ENCODE results near the gene KHDC1.
"Not testable (repeated sequence)": the region's sequence is repeated elsewhere in the genome, so short reads cannot be mapped to it uniquely, and the experiment has no call there.

The KHDC1 gene

DNA sequence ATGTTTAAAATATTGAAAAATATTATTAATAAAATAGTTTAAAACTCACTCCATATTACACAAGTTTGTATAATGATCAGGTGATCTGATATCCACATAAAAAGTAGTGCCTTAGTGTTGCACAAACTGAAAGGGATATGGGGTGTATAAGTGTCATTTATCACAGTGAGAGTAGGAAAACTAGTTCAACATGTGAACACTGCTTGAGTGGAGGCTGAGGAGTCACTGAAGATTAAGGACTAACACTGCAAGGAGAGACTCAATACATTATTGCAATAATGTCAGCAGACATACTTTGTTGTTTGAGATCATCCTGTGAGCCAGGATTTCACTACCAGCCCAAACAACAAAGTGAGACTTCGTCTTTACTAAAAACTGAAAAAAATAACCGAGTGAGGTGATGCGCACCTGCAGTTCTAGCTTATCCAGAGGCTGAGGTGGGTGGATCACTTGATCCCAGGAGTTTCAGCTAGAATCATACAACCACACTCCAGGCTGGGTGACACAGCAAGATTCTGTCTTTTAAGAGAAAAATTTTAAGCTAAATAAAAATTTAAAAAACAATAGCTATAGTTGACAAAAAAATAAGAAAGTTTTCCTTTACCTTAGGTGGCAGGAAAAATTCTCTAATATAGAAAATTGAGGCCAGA, 35.3 kb downstream of the KHDC1 start:
- DNase-seq, result no peak

DNA sequence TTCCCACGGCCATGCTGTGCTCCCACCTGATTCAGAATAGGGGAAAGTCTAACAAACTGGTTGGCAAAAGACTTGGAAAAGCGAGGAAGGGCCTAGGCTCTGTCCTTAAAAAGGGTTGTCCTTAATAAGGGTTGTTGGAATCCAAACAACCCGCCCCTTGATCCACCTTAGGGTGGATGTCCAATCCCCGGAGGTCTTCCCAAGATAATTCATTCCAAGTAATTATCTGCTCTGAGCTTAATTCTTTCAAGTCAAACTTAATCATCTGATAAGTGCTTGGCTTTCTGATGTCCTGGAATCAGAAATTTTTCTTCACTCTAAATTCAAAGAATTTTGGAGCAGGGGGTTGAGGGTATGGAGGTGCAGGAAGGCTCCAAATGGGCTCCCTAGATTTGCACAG, 37.6 kb downstream of the KHDC1 start, which contains the start of gene KHDC1L:
TSS of gene KHDC1L (minus strand) at position 101 of the 400 bp plus-strand sequence. CDS start at position 13, 88 bp downstream.
- ATAC-seq (no peak), DNase-seq (no peak)
- H3K27ac Mint-ChIP-seq, result no peak within 1 kb of the TSS
- peaks cover 5% of the 10 kb centered on the region for H3K4me1 Mint-ChIP-seq
- no peaks in the 10 kb centered on the region for H3K9me3 Mint-ChIP-seq
- H3K27me3 Mint-ChIP-seq, result no peaks in the 10 kb centered on the region
- H3K4me3 Mint-ChIP-seq, result no peak within 1 kb of the TSS
- H3K36me3 Mint-ChIP-seq (ENCODE audit: low read depth), result no peaks in the 10 kb centered on the region

More for the DNA sequence above, 35.3 kb downstream of the KHDC1 start:
- no peaks in the 10 kb centered on the region for H3K36me3 Mint-ChIP-seq (ENCODE audit: low read depth)
- no peak overlapping the region for H3K27ac Mint-ChIP-seq
- no peaks in the 10 kb centered on the region for H3K27me3 Mint-ChIP-seq
- H3K9me3 Mint-ChIP-seq, result no peaks in the 10 kb centered on the region
- H3K4me1 Mint-ChIP-seq, result peaks cover 5% of the 10 kb centered on the region
- ATAC-seq, result no peak
- no peak overlapping the region for H3K4me3 Mint-ChIP-seq

DNA sequence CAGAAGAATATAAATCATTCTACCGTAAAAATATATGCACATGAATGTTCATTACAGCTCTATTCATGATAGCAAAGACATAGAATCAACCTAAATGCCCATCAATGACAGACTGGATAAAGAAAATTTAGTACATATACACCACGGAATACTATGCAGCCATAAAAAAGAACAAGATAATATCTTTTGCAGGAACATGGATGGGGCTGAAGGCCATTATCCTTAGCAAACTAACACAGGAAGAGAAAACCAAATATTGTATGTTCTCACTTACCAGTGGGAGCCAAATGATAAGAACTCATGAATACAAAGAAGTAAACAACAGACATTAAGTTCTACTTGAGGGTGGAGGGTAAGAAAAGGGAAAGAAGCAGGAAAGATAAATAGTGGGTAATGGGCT, 46.1 kb downstream of the KHDC1 start:
- Mint-ChIP-seq H3K4me3 (no peak overlapping the region), H3K4me1 (no peaks in the 10 kb centered on the region), H3K27ac (no peak overlapping the region), H3K9me3 (no peaks in the 10 kb centered on the region), H3K27me3 (no peaks in the 10 kb centered on the region), H3K36me3 (ENCODE audit: low read depth) (no peaks in the 10 kb centered on the region)
- no peak for ATAC-seq
- DNase-seq, result no peak

DNA sequence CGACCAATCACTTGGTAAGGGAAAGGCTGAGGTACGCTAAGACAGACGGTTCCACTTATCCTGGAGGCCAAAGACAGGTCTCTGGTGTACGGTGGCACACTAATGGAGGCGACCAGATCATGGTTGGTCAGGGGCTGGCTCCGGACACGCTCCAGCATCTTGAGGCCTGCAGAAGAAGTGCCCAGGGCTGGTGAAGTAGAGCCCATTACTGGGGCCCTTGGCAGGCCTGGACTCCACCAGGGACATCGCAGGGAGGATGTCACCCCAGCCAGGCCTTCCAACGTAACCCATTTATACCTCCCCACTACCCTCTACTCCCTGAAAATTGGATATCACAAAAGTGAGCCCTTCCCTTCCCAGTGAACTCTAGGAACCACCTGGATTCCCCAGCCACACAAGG, 53.9 kb downstream of the KHDC1 start:
- Mint-ChIP-seq H3K27ac (no peak overlapping the region), H3K36me3 (ENCODE audit: low read depth) (no peaks in the 10 kb centered on the region), H3K4me3 (no peak overlapping the region), H3K4me1 (no peaks in the 10 kb centered on the region), H3K27me3 (peaks cover 4% of the 10 kb centered on the region), H3K9me3 (no peaks in the 10 kb centered on the region)
- no peak for ATAC-seq
- DNase-seq, result no peak

DNA sequence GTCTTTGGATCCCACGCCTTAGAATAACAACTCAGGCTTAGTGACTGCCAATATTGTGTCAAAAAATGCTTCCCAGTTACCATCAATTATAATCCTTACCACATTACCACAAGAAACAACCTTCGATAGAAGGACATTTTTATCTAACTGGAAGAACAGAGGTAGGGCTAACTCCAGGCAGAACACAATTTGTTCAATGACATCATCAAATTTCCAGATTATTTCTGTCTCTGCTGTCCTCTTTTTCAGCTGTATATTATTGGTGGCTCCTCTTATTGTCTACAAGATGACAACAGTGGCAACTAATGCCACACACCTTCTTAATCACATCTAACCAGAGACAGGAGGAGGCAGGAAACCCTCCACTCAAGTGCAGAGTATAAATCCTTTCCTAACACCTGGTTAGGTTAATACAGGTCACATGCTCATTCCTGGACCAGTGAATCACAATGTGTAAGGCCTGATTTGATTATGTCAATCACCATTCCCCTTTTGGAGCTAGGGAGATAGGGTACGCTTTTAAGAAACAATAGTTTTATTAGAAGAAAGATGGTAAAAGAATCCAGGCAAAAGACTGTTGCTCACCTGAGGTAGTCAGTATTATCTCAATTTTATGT, 55.7 kb downstream of the KHDC1 start:
- no peak for ATAC-seq
- H3K9me3 Mint-ChIP-seq, result no peaks in the 10 kb centered on the region
- H3K4me3 Mint-ChIP-seq, result no peak overlapping the region
- H3K27me3 Mint-ChIP-seq, result peaks cover 4% of the 10 kb centered on the region
- no peaks in the 10 kb centered on the region for H3K4me1 Mint-ChIP-seq
- no peak overlapping the region for H3K27ac Mint-ChIP-seq
- no peak for DNase-seq
- H3K36me3 Mint-ChIP-seq (ENCODE audit: low read depth), result no peaks in the 10 kb centered on the region

DNA sequence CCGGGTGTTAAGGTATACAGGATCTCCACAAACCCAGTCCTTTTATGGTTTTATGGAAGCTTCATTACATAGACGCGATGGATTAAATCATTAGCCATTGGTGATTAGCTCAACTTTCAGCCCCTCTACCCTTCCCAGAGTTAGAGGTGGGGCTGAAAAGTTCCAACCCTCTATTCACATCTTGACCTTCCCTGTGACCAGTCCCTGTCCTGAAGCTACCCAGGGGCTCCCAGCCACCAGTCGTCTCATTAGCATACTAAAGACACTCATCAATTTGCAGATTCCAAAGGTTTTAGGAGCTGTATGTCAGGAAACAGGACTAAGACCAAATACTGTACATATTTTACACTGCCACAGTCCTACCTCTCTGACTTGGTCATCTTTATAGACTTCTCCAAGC, 58.7 kb downstream of the KHDC1 start:
- Mint-ChIP-seq H3K9me3 (no peaks in the 10 kb centered on the region), H3K27ac (no peak overlapping the region)
- ATAC-seq, result no peak

DNA sequence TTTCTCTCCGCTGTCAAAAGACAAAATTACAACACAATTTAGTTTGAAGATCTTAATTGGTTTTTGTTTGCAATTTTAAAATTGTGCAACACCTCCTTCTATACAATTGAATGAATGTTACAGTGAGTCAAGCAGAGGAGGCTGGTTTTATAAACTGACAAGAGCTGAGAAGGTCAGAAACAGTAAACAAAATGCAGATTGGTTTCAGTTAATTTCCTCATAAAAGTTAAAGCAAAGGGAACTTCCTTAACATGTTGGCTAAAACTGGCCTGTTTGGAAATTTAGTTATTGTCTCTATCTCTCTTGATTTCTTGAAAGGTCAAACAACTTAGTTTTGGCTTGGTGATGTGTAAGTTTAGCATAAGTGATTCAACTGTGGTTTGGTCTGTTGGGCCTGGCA, 59.9 kb downstream of the KHDC1 start:
- no peak overlapping the region for H3K4me3 Mint-ChIP-seq
- no peak for DNase-seq
- no peak overlapping the region for H3K27ac Mint-ChIP-seq
- H3K27me3 Mint-ChIP-seq, result peaks cover 4% of the 10 kb centered on the region
- H3K4me1 Mint-ChIP-seq, result no peaks in the 10 kb centered on the region
- ATAC-seq, result no peak
- no peaks in the 10 kb centered on the region for H3K36me3 Mint-ChIP-seq (ENCODE audit: low read depth)
- no peaks in the 10 kb centered on the region for H3K9me3 Mint-ChIP-seq

More for the DNA sequence above, 58.7 kb downstream of the KHDC1 start:
- H3K36me3 Mint-ChIP-seq (ENCODE audit: low read depth), result no peaks in the 10 kb centered on the region
- no peak for DNase-seq
- no peaks in the 10 kb centered on the region for H3K4me1 Mint-ChIP-seq
- H3K4me3 Mint-ChIP-seq, result no peak overlapping the region
- peaks cover 4% of the 10 kb centered on the region for H3K27me3 Mint-ChIP-seq

DNA sequence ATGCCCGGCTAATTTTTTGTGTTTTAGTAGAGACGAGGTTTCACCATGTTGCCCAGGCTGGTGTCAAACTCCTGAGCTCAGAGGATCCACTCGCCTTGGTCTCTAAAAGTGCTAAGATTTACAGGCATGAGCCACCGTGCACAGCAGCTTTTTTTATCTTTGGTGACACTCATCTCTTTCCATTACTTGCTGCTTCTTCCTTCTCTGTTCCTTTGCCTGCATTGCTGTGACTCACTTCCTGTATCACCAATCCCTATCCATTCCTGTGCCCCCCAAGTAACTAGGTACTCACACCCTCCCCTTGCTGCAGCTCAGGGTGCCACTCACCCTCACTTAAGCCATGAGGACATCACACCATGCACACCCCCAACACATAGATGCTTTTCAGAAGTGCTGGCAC, 62.3 kb downstream of the KHDC1 start:
- H3K9me3 Mint-ChIP-seq, result no peaks in the 10 kb centered on the region
- no peaks in the 10 kb centered on the region for H3K36me3 Mint-ChIP-seq (ENCODE audit: low read depth)
- no peaks in the 10 kb centered on the region for H3K27me3 Mint-ChIP-seq
- no peak for DNase-seq
- no peaks in the 10 kb centered on the region for H3K4me1 Mint-ChIP-seq
- peak; percentile 36 for ATAC-seq
- no peak overlapping the region for H3K4me3 Mint-ChIP-seq
- H3K27ac Mint-ChIP-seq, result no peak overlapping the region

DNA sequence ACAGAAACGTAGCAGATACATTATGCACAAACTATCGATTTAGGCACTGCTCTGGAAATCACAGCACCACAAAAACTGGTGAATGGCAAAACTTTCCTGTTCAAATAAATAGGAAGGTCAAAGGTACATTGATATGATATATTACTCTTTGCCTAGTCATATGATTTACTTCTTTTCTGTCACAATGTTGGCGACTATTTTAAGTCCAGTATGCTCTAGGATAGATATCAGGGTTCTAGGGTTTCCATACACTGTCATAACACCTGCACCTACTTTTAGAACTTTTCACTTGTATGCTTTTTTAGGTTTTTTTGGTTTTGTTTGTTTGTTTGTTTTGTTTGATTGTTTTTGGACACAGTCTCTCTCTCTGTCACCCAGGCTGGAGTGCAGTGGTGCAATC, 62.7 kb downstream of the KHDC1 start:
- Mint-ChIP-seq H3K27ac (no peak overlapping the region), H3K9me3 (no peaks in the 10 kb centered on the region), H3K27me3 (no peaks in the 10 kb centered on the region), H3K4me3 (no peak overlapping the region), H3K36me3 (ENCODE audit: low read depth) (no peaks in the 10 kb centered on the region), H3K4me1 (no peaks in the 10 kb centered on the region)
- DNase-seq (no peak), ATAC-seq (no peak)

DNA sequence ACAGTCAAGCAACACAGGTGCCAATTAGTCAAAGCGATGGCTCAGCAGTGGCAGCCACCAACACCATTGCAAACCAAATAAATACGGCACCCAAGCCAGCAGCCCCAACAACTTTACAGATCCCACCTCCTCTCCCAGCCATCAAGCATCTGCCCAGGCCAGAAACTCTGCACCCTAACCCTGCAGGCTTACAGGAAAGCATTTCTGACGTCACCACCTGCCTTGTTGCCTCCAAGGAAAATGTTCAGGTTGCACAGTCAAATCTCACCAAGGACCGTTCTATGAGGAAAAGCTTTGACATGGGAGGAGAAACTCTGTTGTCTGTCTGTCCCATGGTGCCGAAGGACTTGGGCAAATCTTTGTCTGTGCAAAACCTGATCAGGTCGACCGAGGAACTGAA, 68.3 kb downstream of the KHDC1 start:
- no peak overlapping the region for H3K27ac Mint-ChIP-seq
- no peak overlapping the region for H3K4me3 Mint-ChIP-seq
- no peak for DNase-seq
- H3K9me3 Mint-ChIP-seq, result no peaks in the 10 kb centered on the region
- H3K4me1 Mint-ChIP-seq, result no peaks in the 10 kb centered on the region
- no peaks in the 10 kb centered on the region for H3K27me3 Mint-ChIP-seq
- peaks cover 5% of the 10 kb centered on the region for H3K36me3 Mint-ChIP-seq (ENCODE audit: low read depth)
- no peak for ATAC-seq

DNA sequence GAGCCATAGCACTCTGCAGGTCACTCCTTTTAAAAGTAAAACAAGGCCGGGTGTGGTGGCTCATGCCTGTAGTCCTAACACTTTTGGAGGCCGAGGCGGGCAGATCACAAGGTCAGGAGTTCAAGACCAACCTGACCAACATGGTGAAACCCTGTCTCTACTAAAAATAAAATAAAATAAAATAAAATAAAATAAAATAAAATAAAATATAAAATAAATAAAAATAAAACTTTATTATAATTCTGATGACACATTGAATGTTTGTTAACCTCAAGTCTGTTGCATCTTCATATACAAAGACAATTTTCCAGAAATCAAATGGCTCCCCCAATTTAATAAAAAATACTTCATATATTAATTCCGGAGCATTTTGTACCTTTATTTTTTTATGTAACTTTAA, 69.7 kb downstream of the KHDC1 start:
- not testable (repeated sequence) for H3K4me3 Mint-ChIP-seq, H3K9me3 Mint-ChIP-seq, H3K27me3 Mint-ChIP-seq

More for the DNA sequence above, 69.7 kb downstream of the KHDC1 start:
- not testable (repeated sequence) for ATAC-seq; H3K4me1 Mint-ChIP-seq; DNase-seq; H3K36me3 Mint-ChIP-seq (ENCODE audit: low read depth); H3K27ac Mint-ChIP-seq

Data from activated naive CD8-positive, alpha-beta T cell treated with anti-CD3 and anti-CD28 coated beads, Interleukin-2, amount 50 U/mL, for 24 hours (primary cell).